HG02943 (cell line): ENCODE data around the gene TRAPPC3L.

Source experiments
- ATAC-seq: cut with Tn5 transposase; IDR thresholded peaks from one replicate; pipeline ENCODE4 v1.9.1; 2021; ENCODE audit warnings: mild to moderate bottlenecking, low read depth, moderate library complexity; ENCODE audit not compliant: unreplicated experiment

TRAPPC3L gene

DNA sequence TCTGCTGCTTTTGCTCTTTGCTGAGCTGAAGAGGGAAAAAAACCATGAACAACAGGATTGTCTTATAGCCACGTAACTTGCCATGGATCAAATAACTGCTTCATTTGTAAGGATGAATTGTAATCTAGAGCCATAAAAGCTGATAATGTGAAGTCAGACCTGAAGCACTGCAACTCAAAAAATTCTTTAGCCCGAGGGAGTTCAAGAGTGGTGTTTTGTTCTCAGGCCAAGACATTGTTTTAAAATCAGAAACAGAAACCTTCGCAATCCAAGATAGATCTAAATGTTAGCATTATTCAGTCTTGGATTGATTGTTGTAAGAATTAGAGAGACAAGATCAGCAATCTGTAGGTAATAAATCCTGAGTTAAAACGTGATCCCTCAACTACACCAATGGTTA, at the start of gene TRAPPC3L:
TSS of gene TRAPPC3L (minus strand) at position 34 of the 400 bp plus-strand sequence. CDS start 170 bp downstream, outside the sequence.
- ATAC-seq = no peak

DNA sequence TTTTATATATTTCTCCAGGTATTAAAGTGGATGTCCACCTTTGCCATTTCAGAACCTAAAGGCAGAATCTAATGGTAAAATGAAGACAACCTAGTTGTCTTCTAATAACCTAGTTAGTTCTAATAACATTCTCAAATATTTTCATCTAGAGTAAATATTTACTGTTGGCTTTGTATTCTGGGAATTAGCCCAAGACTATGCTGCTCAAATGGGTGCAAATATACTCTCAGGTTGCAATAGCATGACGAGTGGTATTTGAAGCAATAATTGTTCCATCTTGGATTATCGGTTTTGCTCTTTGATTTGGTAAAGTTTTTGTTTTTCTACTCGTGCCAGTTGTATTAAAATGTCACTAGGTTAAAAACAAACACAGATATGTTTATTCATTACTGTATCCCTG, 49.8 kb upstream of the TRAPPC3L start:
- ATAC-seq = no peak

DNA sequence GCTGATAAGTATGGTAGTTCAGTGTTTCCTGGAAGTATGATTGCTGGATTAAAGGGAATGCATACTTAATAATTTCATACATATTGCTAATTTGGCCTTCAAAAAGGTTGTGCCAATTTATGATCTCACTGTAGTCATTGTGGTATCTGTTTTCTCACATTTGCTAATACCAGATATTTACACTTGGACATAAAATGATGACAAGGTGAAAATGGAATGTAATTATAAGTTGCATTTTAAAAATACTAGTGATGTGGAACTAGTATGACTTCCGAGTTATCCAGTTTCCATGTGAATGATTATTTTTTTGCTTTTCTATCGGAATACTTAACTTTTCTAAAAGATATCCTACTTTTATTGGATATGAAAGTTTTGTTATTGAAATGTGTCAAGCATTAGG, 41.3 kb upstream of the TRAPPC3L start:
- ATAC-seq = no peak

DNA sequence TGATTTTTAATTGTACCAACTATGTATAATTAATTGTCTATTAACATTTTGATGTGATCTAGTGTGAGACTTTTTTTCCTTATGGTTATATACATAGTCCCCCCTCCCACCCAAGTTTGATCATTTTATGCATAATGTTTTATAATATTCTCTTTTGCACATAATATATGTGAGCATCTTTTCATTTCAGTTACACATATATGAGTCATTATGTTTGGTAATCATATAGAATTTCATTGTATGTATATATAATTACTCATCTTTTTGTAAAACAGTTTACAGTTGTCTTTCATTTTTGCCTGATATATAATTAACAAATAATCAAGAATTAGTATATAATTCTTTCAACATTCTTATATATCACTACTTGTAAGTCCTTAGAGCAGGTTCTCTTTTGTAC, 40.8 kb upstream of the TRAPPC3L start:
- no peak for ATAC-seq

DNA sequence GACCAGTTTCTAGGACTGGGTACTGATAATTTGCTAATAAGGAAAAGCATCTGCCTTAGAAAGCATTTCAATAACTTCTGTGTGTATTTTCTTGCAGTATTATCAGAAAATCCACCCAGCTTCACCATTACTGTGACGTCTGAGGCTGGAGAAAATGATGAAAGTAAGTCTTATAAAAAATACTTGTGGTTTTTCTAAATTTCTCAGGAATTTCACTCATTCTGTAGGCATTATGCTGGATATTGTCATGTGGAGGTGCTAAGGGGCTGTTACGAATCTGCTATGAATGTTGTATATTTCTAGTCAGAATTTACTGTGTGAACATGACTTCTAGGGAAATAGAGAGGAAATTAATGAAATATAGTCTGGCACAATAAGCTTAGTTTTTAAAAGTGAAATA, 34.7 kb upstream of the TRAPPC3L start:
- no peak for ATAC-seq

DNA sequence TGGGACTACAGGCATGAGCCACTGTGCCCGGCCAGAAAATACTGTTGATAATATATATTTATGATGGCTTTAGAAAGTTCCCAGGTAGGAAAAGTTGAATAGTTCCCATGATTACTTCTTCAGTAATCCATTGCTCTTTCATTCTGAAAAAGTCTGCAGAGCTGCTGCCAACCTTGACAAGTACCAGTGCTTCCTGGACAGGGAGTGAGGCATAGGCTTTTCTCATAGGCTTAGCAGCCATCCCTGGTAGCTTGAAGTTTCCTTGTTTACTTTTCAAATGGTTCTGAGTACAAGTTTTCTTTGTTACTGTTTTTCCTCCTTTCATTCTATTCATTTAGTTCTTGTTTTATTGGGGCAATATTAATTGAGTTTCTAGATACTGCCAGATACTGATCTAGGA, 33.7 kb upstream of the TRAPPC3L start:
- ATAC-seq = no peak

DNA sequence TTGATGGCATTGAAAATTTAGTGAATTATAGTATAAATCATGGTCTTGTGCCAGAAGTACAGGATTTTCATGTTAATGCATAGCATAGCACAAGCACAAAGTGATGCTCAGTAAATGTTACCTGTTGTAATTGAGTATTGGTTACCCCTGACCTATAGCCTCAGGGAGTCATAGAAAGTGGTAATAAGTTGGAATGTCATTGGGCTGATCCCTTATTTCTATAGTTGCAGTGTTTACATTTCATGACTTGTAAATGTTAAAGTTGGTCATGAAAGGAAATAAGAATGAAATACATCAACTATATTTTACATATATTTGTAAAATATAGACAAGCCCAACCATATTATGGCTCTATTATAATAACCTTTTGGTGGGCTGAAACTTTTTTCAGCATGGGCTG, 32.9 kb upstream of the TRAPPC3L start:
- ATAC-seq = no peak

DNA sequence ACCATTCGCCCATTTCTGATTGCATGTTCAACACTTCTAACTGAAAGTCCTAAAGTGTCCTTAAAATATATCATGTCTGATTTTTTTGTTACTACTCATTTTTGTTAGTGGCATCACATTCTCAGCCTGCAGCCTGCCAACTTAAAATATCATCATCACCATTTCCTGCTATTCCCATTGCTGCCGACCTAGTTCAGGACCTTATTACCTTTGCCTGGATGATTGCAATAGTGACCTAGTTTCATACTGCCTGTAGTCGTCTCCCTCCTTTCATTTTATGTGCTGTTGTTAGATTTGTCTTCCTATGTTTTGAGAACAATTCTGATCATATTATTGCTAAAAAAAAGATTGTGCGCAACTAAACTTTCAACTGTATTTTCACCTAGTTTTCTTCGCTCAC, 32.0 kb upstream of the TRAPPC3L start:
- ATAC-seq = no peak

DNA sequence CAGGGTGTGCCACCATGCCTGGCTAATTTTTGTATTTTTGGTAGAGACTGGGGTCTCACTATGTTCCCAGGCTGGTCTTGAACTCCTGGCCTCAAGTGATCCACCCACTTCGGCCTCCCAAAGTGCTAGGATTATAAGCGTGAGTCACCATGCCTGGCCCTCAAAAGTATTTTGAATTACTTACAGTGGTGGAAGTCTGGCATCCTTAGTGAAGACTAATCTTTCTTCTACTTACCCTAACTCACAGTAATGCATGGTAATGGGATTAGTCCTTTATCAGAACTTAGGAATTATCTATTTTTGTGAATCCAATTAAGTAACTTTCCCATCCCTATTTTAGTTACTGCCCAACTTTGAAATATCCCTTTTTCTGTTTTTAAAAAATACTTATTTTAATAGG, 29.7 kb upstream of the TRAPPC3L start:
- no peak for ATAC-seq

DNA sequence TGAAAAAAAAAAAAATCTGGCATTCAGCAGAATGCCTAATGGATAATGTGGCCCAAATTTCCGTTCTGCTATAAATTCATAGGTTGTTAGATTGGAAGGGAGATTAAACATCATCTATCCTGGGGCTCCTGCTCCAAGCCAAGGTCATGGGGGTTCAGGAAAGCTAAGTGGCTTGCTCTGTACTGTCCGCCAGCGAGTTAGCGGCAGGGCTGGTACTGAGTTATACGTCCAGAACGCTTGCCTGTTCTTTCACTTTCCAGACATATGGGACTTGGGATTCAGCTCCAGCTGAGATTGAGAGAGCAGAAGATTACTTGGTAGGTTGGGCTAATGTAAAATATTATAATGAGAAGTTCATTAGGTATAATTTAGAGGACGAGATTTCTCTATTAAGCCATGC, 26.7 kb upstream of the TRAPPC3L start:
- ATAC-seq = no peak

DNA sequence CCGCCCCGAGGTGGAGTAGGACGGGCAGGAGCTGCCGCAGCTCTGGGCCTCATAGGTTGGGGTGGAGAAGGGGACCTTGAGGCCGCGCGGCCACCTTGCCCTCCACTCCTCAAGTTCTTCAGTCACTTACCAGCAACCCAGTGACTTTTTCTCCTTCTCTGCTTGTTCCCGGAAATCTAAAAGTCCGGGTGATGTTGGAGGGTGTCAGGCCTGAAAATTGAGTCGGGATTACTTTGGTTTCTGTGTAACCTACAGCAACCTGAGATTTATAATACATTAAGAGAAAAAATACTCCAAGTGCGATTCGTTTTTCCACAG, 26.2 kb upstream of the TRAPPC3L start:
- no peak for ATAC-seq

DNA sequence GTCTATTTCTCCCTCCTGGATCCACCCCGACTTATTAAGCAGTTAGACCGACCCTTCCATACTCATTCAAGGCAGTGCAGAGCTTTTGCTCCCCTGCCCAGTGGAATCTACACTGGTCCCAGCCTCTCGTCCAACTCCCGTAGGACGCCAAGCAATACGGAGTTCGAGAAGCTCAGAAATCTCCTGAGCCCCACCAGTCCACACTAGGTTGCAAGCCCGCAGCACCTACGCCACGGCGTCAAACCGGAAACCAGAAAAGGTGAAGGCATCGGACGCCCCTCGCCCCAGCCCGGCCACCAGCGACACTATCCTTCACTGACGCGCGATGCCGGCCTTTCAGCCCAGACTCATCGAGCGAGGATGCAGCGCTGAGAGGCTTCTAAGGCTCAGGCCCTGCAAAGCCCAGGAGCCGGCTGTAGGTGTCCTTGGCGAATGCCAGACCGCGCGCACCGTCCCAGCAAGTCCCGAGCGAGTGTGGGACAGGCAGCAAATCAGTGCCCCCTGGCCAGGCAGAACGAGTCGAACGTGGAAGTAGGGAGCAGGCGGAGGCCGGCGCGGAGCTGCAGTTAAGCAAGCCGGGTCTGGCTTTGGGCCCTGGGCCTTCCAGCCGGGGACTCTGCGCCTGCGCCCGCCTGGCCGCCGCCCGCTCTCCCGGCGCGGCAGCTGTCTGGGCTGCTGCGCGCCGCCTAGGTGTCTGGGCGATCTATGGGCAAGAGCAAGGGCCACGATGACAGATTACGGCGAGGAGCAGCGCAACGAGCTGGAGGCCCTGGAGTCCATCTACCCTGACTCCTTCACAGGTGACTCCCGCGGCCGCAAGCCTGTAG, 25.6 kb upstream of the TRAPPC3L start, which contains the start of gene RWDD1:
TSS of gene RWDD1 (plus strand) at position 649 of the 827 bp plus-strand sequence. CDS start at position 728, 79 bp downstream.
- ATAC-seq = peak; percentile 96

DNA sequence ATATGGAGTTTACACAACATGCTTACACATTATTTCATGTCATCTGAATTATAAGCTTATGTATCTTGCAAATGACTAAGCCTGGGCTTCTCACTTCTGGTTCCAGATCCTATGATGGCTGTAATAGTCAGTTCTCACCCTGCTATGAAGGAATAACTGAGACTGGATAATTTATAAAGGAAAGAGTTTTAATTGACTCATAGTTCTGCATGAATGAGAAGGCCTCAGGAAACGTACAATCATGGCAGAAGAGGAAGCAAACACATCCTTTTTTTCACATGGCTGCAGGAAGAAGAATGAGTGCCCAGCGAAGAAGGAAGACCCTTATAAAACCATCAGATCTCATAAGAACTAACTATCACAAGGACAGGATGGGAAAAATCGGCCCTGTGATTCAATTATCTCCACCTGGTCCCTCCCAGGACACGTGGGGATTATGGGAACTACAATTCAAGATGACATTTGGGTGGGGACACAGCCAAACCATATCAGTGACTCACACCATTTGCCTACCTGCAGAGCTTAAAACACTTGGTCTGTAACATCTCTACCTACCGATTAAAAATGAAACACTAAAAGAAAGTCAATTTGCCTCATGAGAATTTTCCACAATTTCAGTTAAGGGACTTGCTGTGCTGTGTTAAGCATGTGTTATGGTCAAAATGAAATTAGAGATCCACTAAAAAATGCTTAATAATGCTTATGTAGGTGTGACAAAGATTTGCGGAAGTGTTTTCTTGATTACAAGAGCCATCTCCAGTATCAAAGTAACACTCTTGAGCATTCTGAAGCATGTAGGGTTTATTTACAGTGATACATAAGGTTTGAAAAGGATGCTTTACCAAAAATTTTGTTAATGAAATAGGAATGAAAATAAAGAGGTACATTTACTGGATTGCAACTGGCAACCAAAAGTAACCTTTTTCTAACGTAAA, 23.6 kb upstream of the TRAPPC3L start:
- no peak for ATAC-seq

DNA sequence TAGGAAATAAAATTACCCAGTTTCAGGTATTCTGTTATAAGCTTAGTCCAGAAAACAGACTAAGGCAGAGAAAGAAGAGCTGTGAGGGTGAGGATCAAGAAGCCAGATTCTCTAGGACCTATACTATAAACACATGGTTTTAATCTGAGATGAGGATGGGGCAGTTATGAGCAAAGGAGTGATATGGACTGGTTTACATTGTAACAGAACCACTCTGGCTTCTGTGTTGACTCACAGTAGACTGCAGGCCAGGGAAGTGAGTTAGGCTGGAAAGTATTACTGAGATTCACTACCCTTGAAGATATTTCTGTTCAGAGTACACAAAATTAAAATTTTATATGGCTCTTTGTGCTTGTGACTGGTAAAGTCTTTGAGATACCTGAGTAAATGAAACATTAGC, 22.6 kb upstream of the TRAPPC3L start:
- ATAC-seq = no peak

DNA sequence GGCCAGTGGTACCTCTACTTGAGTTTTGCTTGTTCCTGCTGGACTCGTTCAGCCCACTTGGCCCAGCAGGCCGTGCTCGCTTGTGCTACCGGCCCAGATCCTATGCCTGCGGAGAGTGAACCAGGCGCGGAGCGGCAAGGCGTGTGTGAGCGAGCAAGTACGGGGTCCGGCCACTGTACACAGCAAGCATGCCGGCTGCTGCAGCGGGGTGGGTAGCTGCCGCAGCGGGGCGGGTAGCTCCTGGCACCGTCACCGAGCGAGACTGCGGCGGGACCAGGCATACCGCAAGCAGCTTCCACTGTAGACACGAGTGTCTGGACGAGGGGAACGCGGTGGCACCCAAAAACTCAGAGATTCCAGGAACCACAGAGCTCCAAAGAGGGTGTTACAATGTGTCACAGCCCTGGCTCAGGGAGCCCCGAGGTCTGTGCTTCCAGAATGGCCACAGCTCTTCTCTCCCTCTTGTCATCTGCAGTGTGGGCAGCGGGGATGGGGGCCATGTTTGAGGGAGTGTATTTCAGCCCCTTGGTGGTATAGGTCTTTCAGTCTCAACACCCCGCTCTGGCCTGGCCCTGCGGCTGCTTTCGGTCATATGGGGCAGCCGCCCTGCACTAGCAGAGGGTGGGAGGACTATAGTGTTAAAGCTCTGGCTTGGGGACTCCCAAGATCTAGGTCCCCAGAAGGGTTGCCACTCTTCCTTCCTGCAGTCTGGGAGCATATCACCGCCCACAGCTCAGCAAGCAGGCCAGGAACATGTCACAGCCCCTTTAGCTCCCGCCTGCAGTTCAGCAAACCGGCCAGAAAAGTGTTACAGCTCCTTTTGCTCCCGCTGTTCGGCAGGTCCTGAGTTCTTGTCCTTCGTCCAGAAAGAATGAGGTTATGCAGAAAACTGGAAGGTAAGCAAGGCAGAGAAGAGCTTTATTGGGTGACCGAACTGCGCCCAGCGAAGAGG, 19.7 kb upstream of the TRAPPC3L start:
- ATAC-seq = no peak

DNA sequence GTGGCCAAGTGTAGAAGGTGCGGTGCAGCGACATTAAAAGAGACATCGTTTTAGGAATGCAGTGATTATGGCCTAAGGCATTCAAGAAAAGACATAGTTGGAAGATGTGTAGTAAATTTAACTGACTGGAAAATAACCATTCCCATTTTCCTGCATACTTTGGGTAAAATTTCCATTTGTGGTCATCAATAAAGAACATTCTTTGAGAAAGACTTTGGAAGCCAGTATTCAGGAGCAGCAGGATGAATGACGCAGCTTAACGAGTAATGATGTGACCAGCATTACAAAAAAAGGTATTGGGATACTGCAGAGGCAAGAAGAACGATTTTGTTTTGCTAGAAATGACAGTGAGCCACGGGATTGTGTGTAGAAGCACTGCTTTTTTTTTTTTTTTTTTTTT, 18.8 kb upstream of the TRAPPC3L start:
- no peak for ATAC-seq

DNA sequence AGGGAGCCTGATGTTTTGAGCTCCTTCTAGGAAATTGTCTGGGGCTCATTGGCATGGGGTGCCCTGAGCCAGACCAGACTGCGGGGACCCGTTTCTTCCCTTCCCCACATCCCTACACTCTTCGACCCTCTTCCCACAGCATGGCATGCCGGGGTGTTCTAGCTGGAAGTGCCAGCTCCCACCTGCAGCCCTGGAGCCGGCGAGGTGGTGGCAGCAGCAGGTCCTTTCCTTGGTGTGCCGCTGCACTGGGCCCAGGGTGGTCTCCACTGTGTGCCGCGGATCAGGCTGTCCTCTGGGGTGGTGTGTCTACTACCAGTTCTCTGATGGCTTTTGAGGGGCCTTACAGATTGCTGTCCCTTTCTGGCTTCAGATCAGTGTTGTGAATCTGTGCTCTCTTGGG, 18.3 kb upstream of the TRAPPC3L start:
- ATAC-seq = no peak

DNA sequence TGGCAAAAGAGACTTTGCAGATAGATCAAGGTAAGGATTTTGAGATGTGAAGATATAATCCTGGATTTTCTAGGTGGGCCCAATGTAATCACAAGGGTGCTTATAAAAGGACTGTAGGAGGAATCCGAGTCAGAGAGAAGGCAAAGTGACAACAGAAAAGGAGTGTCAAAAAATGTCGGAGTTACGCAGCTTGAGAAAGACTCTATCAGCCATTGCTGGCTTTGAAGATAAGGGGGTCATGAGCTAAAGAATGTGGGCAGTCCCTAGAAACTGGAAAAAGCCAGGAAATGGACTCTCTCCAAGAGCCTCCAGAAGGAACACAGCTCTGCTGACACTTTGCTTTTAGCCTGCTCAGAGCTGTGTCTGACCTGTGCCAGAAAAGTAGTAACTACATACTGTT, 17.1 kb upstream of the TRAPPC3L start:
- ATAC-seq = no peak

DNA sequence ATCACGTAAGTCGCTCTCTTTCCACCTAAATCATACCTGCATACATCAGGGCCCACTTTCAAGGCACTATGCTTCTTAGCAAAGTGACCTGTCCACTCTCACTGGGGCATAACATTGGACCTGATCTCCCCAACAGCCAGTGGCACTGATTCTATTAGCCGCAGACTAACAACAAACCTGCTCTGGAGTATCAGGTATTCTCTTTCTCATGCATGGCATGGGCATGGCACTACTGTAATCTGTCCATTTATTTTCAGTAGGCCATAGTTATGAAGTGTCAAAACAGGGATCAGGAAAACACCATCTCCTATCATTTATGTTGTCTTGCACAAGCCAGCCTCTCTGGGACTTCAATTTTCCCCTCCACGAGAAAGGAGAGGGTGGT, 16.5 kb upstream of the TRAPPC3L start:
- ATAC-seq = no peak

DNA sequence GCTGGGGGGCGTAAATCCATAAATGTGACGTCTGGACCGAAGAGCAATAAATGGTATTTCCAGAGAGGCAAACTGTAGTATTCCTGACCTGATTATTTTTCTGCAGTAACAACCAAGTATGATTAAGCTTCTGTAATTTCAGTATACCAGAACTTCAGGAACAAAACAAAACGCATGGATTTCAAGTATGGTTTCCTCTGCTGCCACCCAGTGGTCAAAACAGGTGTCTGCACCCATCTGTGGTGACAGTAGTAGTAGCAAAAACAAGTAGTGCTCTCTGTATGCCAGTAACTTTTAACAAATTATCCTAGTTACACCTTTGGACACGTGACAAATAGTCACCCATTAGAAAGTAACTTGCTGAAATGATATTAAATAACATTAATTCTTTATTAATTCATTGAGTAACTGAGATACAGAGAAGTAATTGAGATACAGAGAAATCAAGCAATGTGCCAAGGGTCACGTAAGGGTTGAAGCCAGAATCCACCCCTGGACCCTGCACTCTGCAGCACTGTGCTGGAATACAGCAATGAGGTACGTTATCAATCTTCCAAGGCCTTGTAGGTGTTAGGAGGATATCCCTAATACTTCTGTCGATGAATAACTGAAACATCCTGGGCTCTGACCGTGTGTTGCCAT, 16.0 kb upstream of the TRAPPC3L start:
- ATAC-seq = no peak
